Ovary (tissue), 3 donors: ENCODE results near the gene TSSC4.
A peak's percentile ranks its signal among the peaks of the same experiment; 100 is the strongest.

Experiments
- CTCF ChIP-seq, 3 donors: fragments of 450-650 bp in 2 of 3; fragments of 200-600 bp in 1 of 3; IDR thresholded peaks; one replicate each; pipeline versions ENCODE4 v1.5.1 to v1.8.0; 2016 to 2022; ENCODE audit warnings: antibody characterized with exemption in 3 of 3, mild to moderate bottlenecking in 1 of 3
- EP300 ChIP-seq: sonication (generic); formaldehyde crosslinking; IDR thresholded peaks from one replicate; pipeline ENCODE4 v1.6.1; 2017; ENCODE audit warnings: antibody characterized with exemption
- POLR2A ChIP-seq: fragments of 450-650 bp; IDR thresholded peaks from one replicate; pipeline ENCODE4 v1.6.1; 2017; ENCODE audit warnings: antibody characterized with exemption, mild to moderate bottlenecking, moderate library complexity
- donor health status: DM: no; HTN: no; CAD: no.

DNA sequence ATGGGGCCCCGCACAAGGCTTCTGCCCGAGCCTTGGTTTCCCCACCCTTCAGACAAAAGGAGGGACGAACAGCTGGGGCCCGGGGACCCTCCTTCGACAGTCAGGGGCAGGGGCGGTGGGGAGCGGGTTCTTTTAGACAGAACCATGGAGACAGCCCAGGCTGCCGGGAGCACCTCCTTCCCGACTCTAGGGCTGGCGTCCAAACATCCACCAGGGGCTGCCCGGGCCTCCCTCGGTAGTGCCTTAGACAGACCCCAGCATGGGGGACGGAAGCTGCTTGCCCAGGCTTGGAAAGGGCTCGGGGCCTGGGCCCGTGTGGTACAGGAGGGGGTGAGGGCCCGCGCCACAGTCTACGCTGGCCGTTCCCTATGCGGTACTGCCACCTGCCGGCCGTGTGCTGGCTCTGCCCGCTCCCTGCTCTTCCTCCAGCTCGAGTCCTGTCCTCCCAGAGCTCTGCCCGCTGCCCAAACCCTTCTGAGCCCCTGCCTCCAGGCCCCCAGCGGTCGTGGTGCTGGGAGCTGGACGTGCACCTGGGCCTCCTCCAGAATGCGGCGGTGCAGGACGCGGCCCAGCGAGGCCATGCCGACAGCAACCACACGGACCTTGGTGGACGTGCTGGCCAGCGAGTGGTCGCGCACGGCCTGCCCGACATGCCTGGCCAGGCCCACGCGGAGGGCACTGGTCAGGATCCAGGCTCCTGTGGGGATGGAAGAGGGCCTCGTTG is 20.1 kb downstream of the TSSC4 start:
- TF ChIP-seq POLR2A (peak; percentile 11), CTCF (IDR thresholded peaks at IDR 0.05) (peak; percentile 90 to 94 (median 92)), EP300 (no peak)
